Astrocyte (in vitro differentiated cells and primary cell): ENCODE data around the gene RUVBL2. TPM values are rescaled to one million over a fixed set of nuclear protein-coding genes. Genes with fewer than 3 reads are reported as not detected.

Experiments used
- DNase-seq: peaks from one replicate; pipeline ENCODE4 v3.0.0-alpha.2; 2010; ENCODE audit warnings: low read depth
- FAIRE-seq: peaks from 2 replicates; lab custom pipeline; 2011; peaks lifted over from hg19 to GRCh38; lab: Jason Lieb, UNC
- H2AFZ ChIP-seq: 2 replicates; pipeline ENCODE4 v1.6.0; 2012; ENCODE audit warnings: low read depth, low read length, inconsistent platforms
- H3K27ac ChIP-seq: 2 replicates; pipeline ENCODE4 v1.5.1; 2011; ENCODE audit warnings: low read depth, low read length, inconsistent platforms
- H3K27me3 ChIP-seq: 2 replicates; pipeline ENCODE4 v1.6.0; 2011; ENCODE audit warnings: low read length, inconsistent platforms; ENCODE audit not compliant: insufficient read depth
- H3K36me3 ChIP-seq: 2 replicates; pipeline ENCODE4 v1.5.1; 2011; ENCODE audit warnings: low read length, inconsistent platforms; ENCODE audit not compliant: insufficient read depth
- H3K4me1 ChIP-seq: 2 replicates; pipeline ENCODE4 v1.5.1; 2011; ENCODE audit warnings: low read length, inconsistent platforms; ENCODE audit not compliant: insufficient read depth
- H3K4me2 ChIP-seq: 2 replicates; pipeline ENCODE4 v1.6.0; 2012; ENCODE audit warnings: low read length, inconsistent platforms
- H3K4me3 ChIP-seq: 2 replicates; pipeline ENCODE4 v1.5.1; 2011; ENCODE audit warnings: low read depth, mild to moderate bottlenecking, low read length, inconsistent platforms; ENCODE audit not compliant: insufficient read depth
- H3K79me2 ChIP-seq: 2 replicates; pipeline ENCODE4 v1.6.0; 2012; ENCODE audit warnings: mild to moderate bottlenecking, low read length, inconsistent platforms; ENCODE audit not compliant: insufficient read depth
- H3K9ac ChIP-seq: 2 replicates; pipeline ENCODE4 v1.6.0; 2012; ENCODE audit warnings: mild to moderate bottlenecking, low read length, inconsistent platforms
- H3K9me3 ChIP-seq: 2 replicates; pipeline ENCODE4 v1.5.1; 2012; ENCODE audit warnings: low read depth, mild to moderate bottlenecking, low read length, inconsistent platforms; ENCODE audit not compliant: insufficient read depth
- H4K20me1 ChIP-seq: 2 replicates; pipeline ENCODE4 v1.6.0; 2012; ENCODE audit warnings: low read length, inconsistent platforms; ENCODE audit not compliant: insufficient read depth
- H3K27ac Mint-ChIP-seq: one replicate; pipeline ENCODE4 v1.8.0; 2021; ENCODE audit warnings: mild to moderate bottlenecking, mixed read lengths; ENCODE audit not compliant: unreplicated experiment
- H3K27me3 Mint-ChIP-seq: one replicate; pipeline ENCODE4 v1.8.0; 2021; ENCODE audit warnings: low read depth, mixed read lengths; ENCODE audit not compliant: unreplicated experiment
- H3K36me3 Mint-ChIP-seq: one replicate; pipeline ENCODE4 v1.8.0; 2021; ENCODE audit warnings: low read depth, mixed read lengths; ENCODE audit not compliant: unreplicated experiment
- H3K4me1 Mint-ChIP-seq: one replicate; pipeline ENCODE4 v1.8.0; 2021; ENCODE audit warnings: low read depth, mixed read lengths; ENCODE audit not compliant: unreplicated experiment
- H3K4me3 Mint-ChIP-seq: one replicate; pipeline ENCODE4 v1.8.0; 2021; ENCODE audit warnings: mild to moderate bottlenecking, moderate library complexity, mixed read lengths; ENCODE audit not compliant: unreplicated experiment
- H3K9me3 Mint-ChIP-seq: one replicate; pipeline ENCODE4 v1.8.0; 2021; ENCODE audit warnings: mild to moderate bottlenecking, mixed read lengths; ENCODE audit not compliant: unreplicated experiment
- CTCF ChIP-seq: IDR thresholded peaks from 2 replicates; pipeline ENCODE4 v1.5.1; 2011; ENCODE audit warnings: low read depth, mild to moderate bottlenecking, inconsistent platforms, low read length, moderate library complexity; ENCODE audit not compliant: insufficient read depth
- EZH2 ChIP-seq: IDR thresholded peaks from 2 replicates; pipeline ENCODE4 v1.6.1; 2012; ENCODE audit warnings: mild to moderate bottlenecking, low read length, inconsistent platforms; ENCODE audit not compliant: insufficient read depth
- total RNA-seq: library from RNA; stranded (reverse); gene quantifications from 2 replicates; pipeline ENCODE4 v1.2.1, GENCODE V29; 2021

RUVBL2 gene
- total RNA-seq, 1 donor from 2014 or later, result 106 TPM

- H3K36me3 Mint-ChIP-seq, result peaks cover 4% of the 10 kb centered on the region
- DNase-seq (no peak), FAIRE-seq (no peak)
- H3K4me1 Mint-ChIP-seq, result no peaks in the 10 kb centered on the region
- Histone ChIP-seq H3K27me3 (no peaks in the 10 kb centered on the region), H2AFZ (no peak overlapping the region), H3K4me3 (no peak overlapping the region), H3K79me2 (no peaks in the 10 kb centered on the region), H3K4me1 (no peaks in the 10 kb centered on the region), H3K36me3 (no peaks in the 10 kb centered on the region), H3K9ac (no peak overlapping the region), H4K20me1 (no peaks in the 10 kb centered on the region), H3K9me3 (peaks cover 5% of the 10 kb centered on the region), H3K4me2 (no peak overlapping the region), H3K27ac (no peak overlapping the region)
- no peak overlapping the region for H3K27ac Mint-ChIP-seq
- TF ChIP-seq CTCF (no peak), EZH2 (no peak)
- H3K9me3 Mint-ChIP-seq, result peaks cover 15% of the 10 kb centered on the region
- H3K4me3 Mint-ChIP-seq, result no peak overlapping the region
- peaks cover 2% of the 10 kb centered on the region for H3K27me3 Mint-ChIP-seq
Measured at GRCh38 chr19:48945817-48946216, 47.9 kb upstream of the RUVBL2 start.

- H3K4me3 Mint-ChIP-seq, result no peak overlapping the region
- H2AFZ ChIP-seq, result no peak overlapping the region
- no peak for FAIRE-seq
Measured at GRCh38 chr19:48946463-48947257, 47.0 kb upstream of the RUVBL2 start.

More at GRCh38 chr19:48946463-48947257, 47.0 kb upstream of the RUVBL2 start:
- H3K4me3 ChIP-seq, result no peak overlapping the region
- H3K79me2 ChIP-seq, result no peaks in the 10 kb centered on the region
- no peaks in the 10 kb centered on the region for H3K36me3 ChIP-seq
- no peak overlapping the region for H3K27ac Mint-ChIP-seq
- H3K27ac ChIP-seq, result no peak overlapping the region
- H3K27me3 Mint-ChIP-seq, result peaks cover 2% of the 10 kb centered on the region
- H4K20me1 ChIP-seq, result no peaks in the 10 kb centered on the region
- DNase-seq, result no peak
- TF ChIP-seq EZH2 (no peak), CTCF (no peak)
- peaks cover 4% of the 10 kb centered on the region for H3K36me3 Mint-ChIP-seq
- peaks cover 5% of the 10 kb centered on the region for H3K9me3 ChIP-seq
- H3K4me1 Mint-ChIP-seq, result no peaks in the 10 kb centered on the region
- no peaks in the 10 kb centered on the region for H3K4me1 ChIP-seq
- H3K27me3 ChIP-seq, result no peaks in the 10 kb centered on the region
- no peak overlapping the region for H3K4me2 ChIP-seq
- H3K9ac ChIP-seq, result no peak overlapping the region
- peaks cover 15% of the 10 kb centered on the region for H3K9me3 Mint-ChIP-seq
